SU-DHL-6 (cell line): ENCODE measurements around the gene TMA7.

ENCODE experiments used
- H2AFZ ChIP-seq: fragments of 200-600 bp; sonication (generic); 2 replicates; pipeline ENCODE4 v1.6.1; 2014; ENCODE audit warnings: low read depth, mild to moderate bottlenecking, moderate library complexity, mixed read lengths, antibody characterized with exemption, low read length; ENCODE audit not compliant: severe bottlenecking
- H3F3A ChIP-seq: fragments of 200-600 bp; shearing (Covaris generic); 2 replicates; pipeline ENCODE4 v1.6.0; 2016; ENCODE audit warnings: antibody characterized with exemption, mild to moderate bottlenecking; ENCODE audit not compliant: insufficient read depth
- H3K27ac ChIP-seq: fragments of 200-600 bp; sonication (generic); 2 replicates; pipeline ENCODE4 v1.5.1; 2016; ENCODE audit warnings: low read depth, mild to moderate bottlenecking, low read length, moderate library complexity, mixed read lengths
- H3K27me3 ChIP-seq: fragments of 200-600 bp; sonication (generic), shearing (Covaris generic); 2 replicates; pipeline ENCODE4 v1.6.0; 2014; ENCODE audit warnings: mild to moderate bottlenecking, low read length
- H3K36me3 ChIP-seq: fragments of 200-600 bp; sonication (generic); 2 replicates; pipeline ENCODE4 v1.6.1; 2014; ENCODE audit warnings: mild to moderate bottlenecking, low read length, mixed read lengths
- H3K4me2 ChIP-seq: fragments of 300-600, 200-600 bp; shearing (Covaris generic), sonication (generic); 2 replicates; pipeline ENCODE4 v1.6.0; 2014; ENCODE audit warnings: low read length, low read depth, mild to moderate bottlenecking; ENCODE audit not compliant: poor library complexity, severe bottlenecking
- H3K4me3 ChIP-seq: fragments of 200-600 bp; sonication (generic); 2 replicates; pipeline ENCODE4 v1.5.1; 2014; ENCODE audit warnings: antibody characterized with exemption, low read length, mild to moderate bottlenecking, mixed read lengths; ENCODE audit not compliant: insufficient read depth, poor library complexity, severe bottlenecking
- H3K79me2 ChIP-seq: fragments of 200-600 bp; sonication (generic); 2 replicates; pipeline ENCODE4 v1.6.1; 2014; ENCODE audit warnings: mild to moderate bottlenecking, low read length, moderate library complexity; ENCODE audit not compliant: insufficient read depth
- H3K9ac ChIP-seq: fragments of 200-600 bp; sonication (generic); 2 replicates; pipeline ENCODE4 v1.7.0; 2014; ENCODE audit warnings: mild to moderate bottlenecking, low read length
- H3K9me2 ChIP-seq: fragments of 200-600 bp; sonication (generic); replicated peaks from 2 replicates; pipeline ENCODE4 v1.6.1; 2014; ENCODE audit warnings: low read length; ENCODE audit not compliant: insufficient read depth
- H3K9me3 ChIP-seq: fragments of 200-600 bp; sonication (generic); 2 replicates; pipeline ENCODE4 v1.6.1; 2014; ENCODE audit warnings: low read length, mixed read lengths; ENCODE audit not compliant: insufficient read depth
- H4K20me1 ChIP-seq: fragments of 200-600 bp; sonication (generic); 2 replicates; pipeline ENCODE4 v1.6.1; 2014; ENCODE audit warnings: low read depth, mild to moderate bottlenecking, antibody characterized with exemption, low read length, moderate library complexity, mixed read lengths
- CTCF ChIP-seq: fragments of 200-600 bp; sonication (generic); IDR thresholded peaks from one replicate; pipeline ENCODE4 v1.5.1; 2017; ENCODE audit warnings: antibody characterized with exemption, mild to moderate bottlenecking, low read length, moderate library complexity; ENCODE audit not compliant: insufficient read depth, poor library complexity, severe bottlenecking
- EZH2phosphoT487 ChIP-seq: fragments of 200-600 bp; sonication (generic), shearing (Covaris generic); conservative IDR thresholded peaks from 2 replicates; pipeline ENCODE4 v1.6.1; 2018; ENCODE audit warnings: mild to moderate bottlenecking, antibody characterized with exemption, low read length, moderate library complexity, mixed read lengths

The TMA7 gene

GRCh38 chr3:48429960-48430707 lies 9.9 kb upstream of the TMA7 start, which contains the start of gene PLXNB1:
PLXNB1 (minus strand) TSS chr3:48430086; CDS start chr3:48424611, 5,475 bp downstream.
- Histone ChIP-seq H3K27ac (no peak within 1 kb of the TSS), H3K79me2 (no peaks in the 10 kb centered on the region), H3K9me3 (no peaks in the 10 kb centered on the region), H2AFZ (peak within 1 kb of the TSS; percentile 68), H3K4me2 (peak within 1 kb of the TSS; percentile 55), H3K27me3 (no peaks in the 10 kb centered on the region), H3K9me2 (no peaks in the 10 kb centered on the region), H3K9ac (peak within 1 kb of the TSS; percentile 51), H4K20me1 (no peaks in the 10 kb centered on the region), H3K36me3 (no peaks in the 10 kb centered on the region), H3K4me3 (peak within 1 kb of the TSS; percentile 49), H3F3A (no peaks in the 10 kb centered on the region)
- TF ChIP-seq EZH2phosphoT487, result no peak
- TF ChIP-seq CTCF, result no peak

- 0 out of 2 replicates have a peak, but pooled peaks cover 1% of the 10 kb centered on the region for H3F3A ChIP-seq
- H3K9ac ChIP-seq, result no peak overlapping the region
- no peaks in the 10 kb centered on the region for H4K20me1 ChIP-seq
- no peaks in the 10 kb centered on the region for H3K79me2 ChIP-seq
- H2AFZ ChIP-seq, result no peak overlapping the region
- no peaks in the 10 kb centered on the region for H3K36me3 ChIP-seq
- H3K9me2 ChIP-seq, result no peaks in the 10 kb centered on the region
- no peak for TF ChIP-seq EZH2phosphoT487
- no peak for TF ChIP-seq CTCF
- no peaks in the 10 kb centered on the region for H3K27me3 ChIP-seq
- no peaks in the 10 kb centered on the region for H3K9me3 ChIP-seq
- no peak overlapping the region for H3K27ac ChIP-seq
- no peak overlapping the region for H3K4me2 ChIP-seq
- no peak overlapping the region for H3K4me3 ChIP-seq
Observed at GRCh38 chr3:48430708-48431101, 9.4 kb upstream of the TMA7 start.

GRCh38 chr3:48431224-48432029 lies 8.6 kb upstream of the TMA7 start:
- Histone ChIP-seq H3K9ac (no peak overlapping the region), H3K9me3 (no peaks in the 10 kb centered on the region), H3K36me3 (no peaks in the 10 kb centered on the region), H2AFZ (no peak overlapping the region), H3K9me2 (no peaks in the 10 kb centered on the region), H3F3A (0 out of 2 replicates have a peak, but pooled peaks cover 3% of the 10 kb centered on the region), H3K4me2 (no peak overlapping the region), H3K79me2 (no peaks in the 10 kb centered on the region), H3K27ac (no peak overlapping the region), H3K27me3 (no peaks in the 10 kb centered on the region), H3K4me3 (no peak overlapping the region), H4K20me1 (no peaks in the 10 kb centered on the region)
- TF ChIP-seq CTCF (no peak), EZH2phosphoT487 (no peak)
